GM18868 (cell line): ENCODE data around the gene PSMG1.

Source experiments
- ATAC-seq: cut with Tn5 transposase; IDR thresholded peaks from one replicate; pipeline ENCODE4 v1.9.1; 2021; ENCODE audit warnings: mild to moderate bottlenecking, moderate library complexity; ENCODE audit not compliant: unreplicated experiment

Gene PSMG1

GRCh38 chr21:39189857-39190604 lies 6.8 kb upstream of the PSMG1 start:
- peak; percentile 33 for ATAC-seq

- no peak for ATAC-seq
These were observed 5.4 kb upstream of the PSMG1 start for GRCh38 chr21:39188521-39189139.

GRCh38 chr21:39187141-39187540 lies 3.9 kb upstream of the PSMG1 start:
- ATAC-seq, result no peak

GRCh38 chr21:39186676-39187075 lies 3.4 kb upstream of the PSMG1 start:
- no peak for ATAC-seq

- ATAC-seq, result no peak
These were observed 1.9 kb upstream of the PSMG1 start for GRCh38 chr21:39185157-39185556.

- ATAC-seq, result no peak
These were observed 1.1 kb upstream of the PSMG1 start for GRCh38 chr21:39184050-39184980.

GRCh38 chr21:39182484-39183271 lies 573 bp downstream of the PSMG1 start:
- ATAC-seq, result peak; percentile 29

GRCh38 chr21:39182016-39182415 lies 1.2 kb downstream of the PSMG1 start:
- no peak for ATAC-seq

- ATAC-seq, result no peak
These were observed 1.9 kb downstream of the PSMG1 start for GRCh38 chr21:39181205-39181818.

- no peak for ATAC-seq
These were observed 2.7 kb downstream of the PSMG1 start for GRCh38 chr21:39180429-39181019.

GRCh38 chr21:39178421-39178820 lies 4.8 kb downstream of the PSMG1 start:
- ATAC-seq, result no peak

- no peak for ATAC-seq
These were observed 7.0 kb downstream of the PSMG1 start for GRCh38 chr21:39176271-39176709.

- ATAC-seq, result no peak
These were observed 7.6 kb downstream of the PSMG1 start for GRCh38 chr21:39175665-39176064.

GRCh38 chr21:39175154-39175553 lies 8.1 kb downstream of the PSMG1 start:
- no peak for ATAC-seq

GRCh38 chr21:39173716-39174680 lies 9.3 kb downstream of the PSMG1 start:
- ATAC-seq, result no peak

- no peak for ATAC-seq
These were observed 13.3 kb downstream of the PSMG1 start for GRCh38 chr21:39169906-39170305.

- ATAC-seq, result no peak
These were observed 14.5 kb downstream of the PSMG1 start for GRCh38 chr21:39168800-39169199.

- no peak for ATAC-seq
These were observed 18.7 kb downstream of the PSMG1 start for GRCh38 chr21:39164523-39164922.

GRCh38 chr21:39161064-39161463 lies 22.2 kb downstream of the PSMG1 start:
- no peak for ATAC-seq
